Central memory CD4-positive, alpha-beta T cell (primary cell): ENCODE measurements around the gene RABGGTA.
A peak's percentile ranks its signal among the peaks of the same experiment; 100 is the strongest.

ENCODE experiments used
- DNase-seq: peaks from one replicate; pipeline ENCODE4 v3.0.0; 2022
- total RNA-seq, 3 experiments: gene quantifications; one replicate each; lab custom pipeline; 2026; lab: John Stamatoyannopoulos, UW

Gene RABGGTA
- 35.1 to 47.1 (median 38.8) reads per million in 3 experiments for total RNA-seq

GRCh38 chr14:24271134-24271833 is at the start of gene RABGGTA:
RABGGTA (minus strand) TSS chr14:24271597; CDS start chr14:24271115, 482 bp downstream.
- peak; percentile 96 for DNase-seq

- no peak for DNase-seq
Measured at GRCh38 chr14:24317141-24317928, 45.9 kb upstream of the RABGGTA start.

- no peak for DNase-seq
Measured at GRCh38 chr14:24316597-24316950, 45.2 kb upstream of the RABGGTA start.

- DNase-seq = no peak
Measured at GRCh38 chr14:24315807-24316596, 44.6 kb upstream of the RABGGTA start.

- DNase-seq = no peak
Measured at GRCh38 chr14:24315243-24315806, 43.9 kb upstream of the RABGGTA start.

- DNase-seq = no peak
Measured at GRCh38 chr14:24314377-24315193, 43.2 kb upstream of the RABGGTA start.

- no peak for DNase-seq
Measured at GRCh38 chr14:24313913-24314312, 42.5 kb upstream of the RABGGTA start.

GRCh38 chr14:24312736-24313507 is 41.5 kb upstream of the RABGGTA start:
- peak; percentile 65 for DNase-seq

- DNase-seq = no peak
Measured at GRCh38 chr14:24311837-24312615, 40.6 kb upstream of the RABGGTA start.

GRCh38 chr14:24310646-24311604 is 39.5 kb upstream of the RABGGTA start, which contains the start of gene LTB4R:
LTB4R (plus strand) TSS chr14:24311502; CDS start chr14:24315652, 4,150 bp downstream.
- DNase-seq = peak; percentile 71

GRCh38 chr14:24310265-24310645 is 38.9 kb upstream of the RABGGTA start:
- no peak for DNase-seq

GRCh38 chr14:24309538-24310264 is 38.3 kb upstream of the RABGGTA start, which contains the start of gene LTB4R2:
LTB4R2 (plus strand) TSS chr14:24310140; CDS start chr14:24310665, 525 bp downstream.
- no peak for DNase-seq

GRCh38 chr14:24308342-24309124 is 37.1 kb upstream of the RABGGTA start:
- no peak for DNase-seq

GRCh38 chr14:24307575-24308341 is 36.4 kb upstream of the RABGGTA start, which contains the start of gene CIDEB:
CIDEB (minus strand) TSS chr14:24307977; CDS start chr14:24307858, 119 bp downstream.
- DNase-seq = peak; percentile 48

- no peak for DNase-seq
Measured at GRCh38 chr14:24307156-24307574, 35.8 kb upstream of the RABGGTA start.

- DNase-seq = no peak
Measured at GRCh38 chr14:24304019-24304387, 32.6 kb upstream of the RABGGTA start.
